ENCODE data around the gene PYROXD2.

GRCh38 chr10:98377001-98377400, 38.0 kb downstream of the PYROXD2 start:
- TF ChIP-seq PKNOX1 (IDR thresholded peaks at IDR 0.05) (no peak), CTBP1 (IDR thresholded peaks at IDR 0.05; ENCODE audit: borderline replicate concordance) (no peak), ZNF384 (IDR thresholded peaks at IDR 0.05) (no peak)
